Activated CD4-positive, alpha-beta T cell treated with anti-CD3 and anti-CD28 coated beads for 36 hours (primary cell): ENCODE data around the gene CFB. TPM values are rescaled to one million over a fixed set of nuclear protein-coding genes. Genes with fewer than 3 reads are reported as not detected.
"Not testable (repeated sequence)": the region's sequence is repeated elsewhere in the genome, so short reads cannot be mapped to it uniquely, and the experiment has no call there.

Source experiments
- ATAC-seq: fragments of 200-7000 bp; cut with Tn5 transposase; one replicate; pipeline ENCODE4 v1.10.0; 2021; ENCODE audit warnings: mild to moderate bottlenecking, moderate library complexity
- CTCF ChIA-PET: fragments of 350-600 bp; sonication (Branson Sonifier 250); formaldehyde crosslinking; loops from one replicate; lab custom pipeline; 2021; ENCODE audit warnings: antibody characterized with exemption; lab: Charles Lee
- POLR2A ChIA-PET: fragments of 350-600 bp; sonication (Branson Sonifier 250); formaldehyde crosslinking; loops from one replicate; lab custom pipeline; 2021; ENCODE audit warnings: antibody characterized with exemption, inconsistent platforms; lab: Charles Lee
- DNase-seq: peaks from one replicate; pipeline ENCODE4 v3.0.0-alpha.2; 2020
- H3K27ac Mint-ChIP-seq: one replicate; pipeline ENCODE4 v1.8.0; 2021; ENCODE audit warnings: mixed read lengths
- H3K27me3 Mint-ChIP-seq: one replicate; pipeline ENCODE4 v1.8.0; 2021; ENCODE audit warnings: mixed read lengths
- H3K36me3 Mint-ChIP-seq: one replicate; pipeline ENCODE4 v1.8.0; 2021; ENCODE audit warnings: low read depth, mixed read lengths
- H3K4me1 Mint-ChIP-seq: one replicate; pipeline ENCODE4 v1.8.0; 2021; ENCODE audit warnings: mixed read lengths
- H3K4me3 Mint-ChIP-seq: one replicate; pipeline ENCODE4 v1.8.0; 2021; ENCODE audit warnings: mild to moderate bottlenecking, moderate library complexity, mixed read lengths
- H3K9me3 Mint-ChIP-seq: one replicate; pipeline ENCODE4 v1.8.0; 2021; ENCODE audit warnings: low read depth, mixed read lengths
- intact Hi-C, 2 experiments: fragments of 100-400 bp; cut with DNase I in 1 of 2; cut with micrococcal nuclease in 1 of 2; formaldehyde crosslinking; loops; one replicate each; pipeline versions ENCODE4 v1.14.2 to v1.15.1; 2022 to 2024; cut with DNase I, micrococcal nuclease
- microRNA-seq: library from miRNA; unstranded; fragments of <30 nt; microRNA quantifications from one replicate; pipeline ENCODE4 v1.2.0, GENCODE V29; 2021; ENCODE audit warnings: borderline replicate concordance
- total RNA-seq, 2 experiments: library from RNA; stranded (reverse); gene quantifications; one replicate each; pipeline ENCODE4 v1.2.3, GENCODE V29; 2021

CFB gene
- total RNA-seq, 2 experiments from 2014 or later = 0.69 to 0.96 TPM

GRCh38 chr6:31981744-31982143, 35.8 kb downstream of the CFB start, which contains the start of gene C4A:
TSS of gene C4A (plus strand) at chr6:31982057. CDS start at chr6:31982108, 51 bp downstream.
- H3K27me3 Mint-ChIP-seq, H3K4me3 Mint-ChIP-seq, ATAC-seq, H3K36me3 Mint-ChIP-seq, H3K4me1 Mint-ChIP-seq, H3K9me3 Mint-ChIP-seq, DNase-seq, POLR2A ChIA-PET, intact Hi-C loops, CTCF ChIA-PET, H3K27ac Mint-ChIP-seq: not testable (repeated sequence)

- intact Hi-C loops, H3K27ac Mint-ChIP-seq, DNase-seq, POLR2A ChIA-PET, H3K36me3 Mint-ChIP-seq, H3K9me3 Mint-ChIP-seq, CTCF ChIA-PET, H3K4me1 Mint-ChIP-seq, ATAC-seq, H3K4me3 Mint-ChIP-seq, H3K27me3 Mint-ChIP-seq: not testable (repeated sequence)
Observed at GRCh38 chr6:31989363-31989762, 43.5 kb downstream of the CFB start.

GRCh38 chr6:31994421-31994820, 48.5 kb downstream of the CFB start:
- H3K4me1 Mint-ChIP-seq, CTCF ChIA-PET, H3K27ac Mint-ChIP-seq, ATAC-seq, H3K36me3 Mint-ChIP-seq, H3K27me3 Mint-ChIP-seq, H3K9me3 Mint-ChIP-seq, H3K4me3 Mint-ChIP-seq, DNase-seq, POLR2A ChIA-PET, intact Hi-C loops: not testable (repeated sequence)

- not testable (repeated sequence) for ATAC-seq
Observed at GRCh38 chr6:31996385-31996784, 50.5 kb downstream of the CFB start.

More at GRCh38 chr6:31996385-31996784, 50.5 kb downstream of the CFB start:
- H3K27me3 Mint-ChIP-seq, POLR2A ChIA-PET, H3K4me1 Mint-ChIP-seq, H3K36me3 Mint-ChIP-seq, CTCF ChIA-PET, H3K4me3 Mint-ChIP-seq, H3K9me3 Mint-ChIP-seq, DNase-seq, intact Hi-C loops, H3K27ac Mint-ChIP-seq: not testable (repeated sequence)

Small RNAs within 50 kb of the gene (microRNA-seq; reads per million reads assigned to microRNA genes)
- 2.1 reads per million for gene MIR1236

Other genes starting within 250 kb of the CFB start
- 10 to 100 TPM; 20.9 to 25.1 TPM for gene ABHD16A, start 242.8 kb upstream of the CFB start, total RNA-seq
- not detected for gene LY6G6F, start 239.2 kb upstream of the CFB start, total RNA-seq
- not detected for gene LY6G6D, start 230.7 kb upstream of the CFB start, total RNA-seq
- gene LY6G6C, start 224.3 kb upstream of the CFB start, total RNA-seq = not detected
- not detected for gene MPIG6B, start 222.7 kb upstream of the CFB start, total RNA-seq
- 1 to 10 TPM; 4.4 to 5.6 TPM for gene DDAH2, start 216.8 kb upstream of the CFB start, total RNA-seq
- 100 to 1,000 TPM; 357 to 438 TPM for gene CLIC1, start 209.6 kb upstream of the CFB start, total RNA-seq
- gene MSH5, start 206.1 kb upstream of the CFB start, total RNA-seq = 100 to 1,000 TPM in 1 of 2 experiments, 10 to 100 TPM in 1; 92.1 to 126 TPM
- 10 to 100 TPM; 12.2 to 13.2 TPM for gene SAPCD1, start 183.4 kb upstream of the CFB start, total RNA-seq
- gene VWA7, start 168.8 kb upstream of the CFB start, total RNA-seq = 1 to 10 TPM; 1.4 to 1.5 TPM
- 100 to 1,000 TPM; 147 to 169 TPM for gene VARS1, start 150.3 kb upstream of the CFB start, total RNA-seq
- gene LSM2, start 139.1 kb upstream of the CFB start, total RNA-seq = 100 to 1,000 TPM; 112 to 124 TPM
- 1 to 10 TPM; 1.9 to 2.2 TPM for gene HSPA1L, start 130.8 kb upstream of the CFB start, total RNA-seq
- 10 to 100 TPM; 56.1 to 64.7 TPM for gene HSPA1A, start 130.6 kb upstream of the CFB start, total RNA-seq
- 10 to 100 TPM; 54.6 to 61.1 TPM for gene HSPA1B, start 118.4 kb upstream of the CFB start, total RNA-seq
- gene NEU1, start 83.3 kb upstream of the CFB start, total RNA-seq = 10 to 100 TPM; 11.6 to 11.8 TPM
- under 1 TPM; 0.19 to 0.27 TPM for gene SLC44A4, start 67.1 kb upstream of the CFB start, total RNA-seq
- gene EHMT2, start 48.4 kb upstream of the CFB start, total RNA-seq = 10 to 100 TPM; 50.1 to 60.4 TPM
- gene ZBTB12, start 44.0 kb upstream of the CFB start, total RNA-seq = 1 to 10 TPM; 1.9 to 2.4 TPM
- gene C2, start 18.4 kb upstream of the CFB start, total RNA-seq = 1 to 10 TPM in 1 of 2 experiments, under 1 TPM in 1; 0.96 to 1.5 TPM
- gene NELFE, start 12.9 kb downstream of the CFB start, total RNA-seq = 10 to 100 TPM; 74.3 to 95.1 TPM
- gene SKIC2, start 13.1 kb downstream of the CFB start, total RNA-seq = 100 to 1,000 TPM in 1 of 2 experiments, 10 to 100 TPM in 1; 90.2 to 104 TPM
- gene DXO, start 26.0 kb downstream of the CFB start, total RNA-seq = 10 to 100 TPM; 12.6 to 13.9 TPM
- 1 to 10 TPM; 3.4 to 3.9 TPM for gene C4A, start 36.0 kb downstream of the CFB start, total RNA-seq
- gene C4B, start 68.7 kb downstream of the CFB start, total RNA-seq = 1 to 10 TPM; 2.8 to 2.9 TPM
- under 1 TPM in 1 of 2 experiments, not detected in 1; 0.47 TPM for gene CYP21A2, start 92.3 kb downstream of the CFB start, total RNA-seq
- gene TNXB, start 163.2 kb downstream of the CFB start, total RNA-seq = 1 to 10 TPM; 3.5 to 3.8 TPM
- gene ATF6B, start 182.2 kb downstream of the CFB start, total RNA-seq = 10 to 100 TPM; 60.2 to 63.4 TPM
- 1 to 10 TPM; 5.2 to 5.7 TPM for gene FKBPL, start 184.2 kb downstream of the CFB start, total RNA-seq
- under 1 TPM; 0.43 to 0.79 TPM for gene PRRT1, start 205.8 kb downstream of the CFB start, total RNA-seq
- 10 to 100 TPM in 1 of 2 experiments, 1 to 10 TPM in 1; 9.9 to 10.1 TPM for gene PPT2, start 208.0 kb downstream of the CFB start, total RNA-seq
- gene EGFL8, start 218.5 kb downstream of the CFB start, total RNA-seq = 10 to 100 TPM in 1 of 2 experiments, 1 to 10 TPM in 1; 9.1 to 10.9 TPM
- gene AGPAT1, start 230.0 kb downstream of the CFB start, total RNA-seq = 10 to 100 TPM; 30.4 to 30.5 TPM
- gene RNF5, start 232.3 kb downstream of the CFB start, total RNA-seq = 10 to 100 TPM; 51.7 to 65.6 TPM
- 10 to 100 TPM; 24.4 to 28.0 TPM for gene AGER, start 238.2 kb downstream of the CFB start, total RNA-seq
- 10 to 100 TPM; 64.9 to 77.9 TPM for gene PBX2, start 244.1 kb downstream of the CFB start, total RNA-seq
- gene GPSM3, start 246.5 kb downstream of the CFB start, total RNA-seq = 10 to 100 TPM; 82.6 to 94.8 TPM